Fibroblast of skin of scalp (primary cell): Measurements from ENCODE around the gene SUN1.
"Not testable (repeated sequence)": the region's sequence is repeated elsewhere in the genome, so short reads cannot be mapped to it uniquely, and the experiment has no call there.

Experiments used
- DNase-seq: peaks from one replicate; pipeline ENCODE4 v3.0.0-alpha.2; 2013

SUN1 gene

GRCh38 chr7:922334-923107, 90.2 kb downstream of the SUN1 start:
- no peak for DNase-seq

- DNase-seq: peak; percentile 31
Measured at GRCh38 chr7:923108-924041, 91.1 kb downstream of the SUN1 start.

DNA sequence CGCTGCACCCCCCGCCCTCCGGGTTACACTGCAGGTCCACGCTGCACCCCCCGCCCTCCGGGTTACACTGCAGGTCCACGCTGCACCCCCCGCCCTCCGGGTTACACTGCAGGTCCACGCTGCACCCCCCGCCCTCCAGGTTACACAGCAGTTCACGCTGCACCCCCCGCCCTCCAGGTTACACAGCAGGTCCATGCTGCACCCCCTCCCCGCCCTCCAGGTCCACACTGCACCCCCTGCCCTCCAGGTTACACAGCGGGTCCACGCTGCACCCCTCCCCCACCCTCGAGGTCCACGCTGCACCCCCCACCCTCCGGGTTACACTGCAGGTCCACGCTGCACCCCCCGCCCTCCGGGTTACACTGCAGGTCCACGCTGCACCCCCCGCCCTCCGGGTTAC, 91.8 kb downstream of the SUN1 start:
- not testable (repeated sequence) for DNase-seq
